ENCODE measurements around the gene SPIRE2.
"Not testable (repeated sequence)": the region's sequence is repeated elsewhere in the genome, so short reads cannot be mapped to it uniquely, and the experiment has no call there.

The SPIRE2 gene

GRCh38 chr16:89828199-89828869 is at the start of gene SPIRE2:
Gene SPIRE2 (plus strand): TSS chr16:89828475. CDS start chr16:89828551, 76 bp downstream.
- DNase-seq, result peak; percentile 68

- no peak for DNase-seq
Observed at GRCh38 chr16:89779231-89779908, 48.9 kb upstream of the SPIRE2 start.

GRCh38 chr16:89779909-89780305 is 48.4 kb upstream of the SPIRE2 start:
- DNase-seq, result no peak

DNA sequence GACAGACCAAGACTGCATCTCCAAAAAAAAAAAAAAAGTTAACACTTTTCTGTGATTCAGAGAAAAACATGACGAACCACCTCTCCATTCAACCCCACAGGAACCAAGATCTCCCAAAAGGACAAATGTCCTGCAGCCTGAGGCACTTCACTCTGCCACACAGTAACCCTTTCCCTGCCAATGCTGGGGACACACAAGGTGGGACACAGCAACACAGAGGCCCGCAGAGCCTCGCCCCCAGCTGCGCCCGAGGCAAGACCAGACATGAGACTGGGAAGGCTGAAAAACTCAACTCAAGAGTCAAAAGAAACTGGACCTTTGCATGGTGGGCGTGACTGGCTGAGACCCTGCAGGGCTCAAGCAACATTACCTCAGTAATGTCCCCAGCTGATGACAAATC is 45.8 kb upstream of the SPIRE2 start:
- DNase-seq, result no peak

DNA sequence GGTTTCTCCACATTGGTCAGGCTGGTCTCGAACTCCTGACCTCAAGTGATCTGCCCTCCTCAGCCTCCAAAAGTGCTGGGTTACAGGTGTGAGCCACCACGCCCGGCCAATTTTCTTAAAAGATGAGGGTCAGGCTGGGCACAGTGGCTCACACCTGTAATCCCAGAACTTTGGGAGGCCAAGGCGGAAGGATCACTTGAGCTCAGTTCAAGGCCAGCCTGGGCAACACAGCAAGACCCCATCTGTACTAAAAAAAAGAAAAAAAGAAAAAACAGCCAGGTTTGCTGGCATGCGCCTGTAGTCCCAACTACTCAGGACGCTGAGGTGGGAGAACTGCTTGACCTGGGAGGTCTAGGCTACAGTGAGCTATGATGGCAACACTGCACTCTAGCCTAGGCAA is 44.3 kb upstream of the SPIRE2 start:
- DNase-seq, result not testable (repeated sequence)

DNA sequence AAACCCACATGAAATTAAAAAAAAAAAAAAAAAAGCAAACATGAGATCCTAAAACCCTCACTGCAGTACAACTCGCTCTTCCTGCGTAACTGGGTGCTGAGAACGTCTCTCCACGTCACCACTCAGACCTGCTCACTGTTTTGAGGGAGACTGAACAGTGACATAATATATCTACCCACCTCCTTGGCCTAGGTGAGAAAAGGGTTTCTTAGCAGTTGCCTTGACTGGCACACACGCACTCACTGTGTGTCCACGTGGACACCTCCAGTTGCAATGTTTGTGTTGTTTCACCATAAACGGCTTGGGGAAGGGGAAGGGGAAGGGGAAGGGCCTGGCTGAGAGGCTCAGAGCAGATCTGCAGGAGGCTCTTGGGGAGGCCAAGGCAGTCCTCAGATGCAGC is 43.9 kb upstream of the SPIRE2 start:
- DNase-seq, result no peak

DNA sequence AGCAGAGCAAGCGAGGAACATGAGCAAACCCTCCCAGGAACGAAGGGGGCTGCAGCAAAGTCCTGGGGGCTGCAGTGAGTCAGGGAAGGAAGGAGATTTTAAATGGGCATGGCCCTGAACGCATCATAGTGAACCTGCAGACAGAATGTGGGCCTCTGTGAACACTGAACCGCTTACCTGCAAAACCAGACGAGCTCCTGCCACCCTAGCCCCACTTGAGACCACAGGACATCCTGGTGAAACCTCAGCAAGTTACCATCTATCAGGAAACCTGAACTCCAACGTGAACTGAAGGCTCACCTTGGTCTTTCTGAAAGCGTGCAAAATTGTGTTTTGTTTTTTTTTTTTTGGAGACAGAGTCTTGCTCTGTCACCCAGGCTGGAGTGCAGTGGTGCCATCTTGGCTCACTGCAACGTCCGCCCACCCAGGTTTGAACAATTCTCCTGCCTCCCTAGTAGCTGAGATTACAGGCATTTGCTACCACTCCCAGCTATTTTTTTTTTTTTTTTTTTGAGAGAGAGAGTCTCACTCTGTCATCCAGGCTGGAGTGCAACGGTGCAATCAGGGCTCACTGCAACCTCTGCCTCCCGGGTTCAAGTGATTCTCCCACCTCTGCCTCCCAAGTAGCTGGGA is 42.6 kb upstream of the SPIRE2 start:
- no peak for DNase-seq

GRCh38 chr16:89786474-89787364 is 41.6 kb upstream of the SPIRE2 start:
- DNase-seq, result no peak

- no peak for DNase-seq
Observed at GRCh38 chr16:89787365-89787805, 40.9 kb upstream of the SPIRE2 start.

GRCh38 chr16:89791278-89791995 is 36.8 kb upstream of the SPIRE2 start:
- DNase-seq, result no peak

DNA sequence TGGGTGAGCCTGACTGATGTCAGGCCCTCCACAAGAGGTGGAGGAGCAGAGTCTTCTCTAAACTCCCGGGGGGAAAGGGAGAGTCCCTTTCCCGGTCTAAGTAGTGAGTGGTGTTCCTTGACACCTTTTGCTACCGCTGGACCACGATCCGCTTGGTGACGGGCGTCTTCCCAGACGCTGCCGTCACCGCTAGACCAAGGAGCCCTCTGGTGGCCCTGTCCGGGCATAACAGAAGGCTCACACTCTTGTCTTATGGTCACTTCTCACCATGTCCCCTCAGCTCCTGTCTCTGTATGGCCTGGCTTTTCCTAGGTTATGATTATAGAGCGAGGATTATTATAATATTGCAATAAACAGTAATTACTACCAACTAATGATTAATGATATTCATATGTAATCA is 35.2 kb upstream of the SPIRE2 start:
- peak; percentile 16 for DNase-seq

GRCh38 chr16:89793955-89794354 is 34.3 kb upstream of the SPIRE2 start:
- DNase-seq, result no peak

DNA sequence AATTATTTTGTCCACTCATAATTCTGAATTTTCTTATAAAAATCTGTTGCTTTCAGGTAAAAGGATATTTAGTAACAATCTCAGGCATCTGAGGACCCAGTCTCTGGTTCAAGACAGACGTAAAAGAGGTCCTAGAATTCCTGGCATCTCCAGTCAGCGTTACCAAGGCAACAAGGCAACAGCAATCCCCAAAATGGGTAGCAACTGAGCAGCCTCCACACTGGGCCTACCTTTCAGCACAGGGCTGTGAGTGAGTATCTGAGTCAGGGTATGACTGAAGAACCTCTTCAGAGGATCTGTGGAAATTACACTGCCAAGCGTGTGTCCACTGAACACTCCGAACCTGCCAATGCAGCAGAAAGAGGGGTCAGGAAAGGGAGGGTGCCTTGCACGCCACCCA is 32.6 kb upstream of the SPIRE2 start:
- no peak for DNase-seq

- no peak for DNase-seq
Observed at GRCh38 chr16:89796104-89796503, 32.2 kb upstream of the SPIRE2 start.

- no peak for DNase-seq
Observed at GRCh38 chr16:89798126-89798525, 30.1 kb upstream of the SPIRE2 start.

GRCh38 chr16:89798832-89799370 is 29.4 kb upstream of the SPIRE2 start:
- DNase-seq, result no peak

- no peak for DNase-seq
Observed at GRCh38 chr16:89801800-89802199, 26.5 kb upstream of the SPIRE2 start.

DNA sequence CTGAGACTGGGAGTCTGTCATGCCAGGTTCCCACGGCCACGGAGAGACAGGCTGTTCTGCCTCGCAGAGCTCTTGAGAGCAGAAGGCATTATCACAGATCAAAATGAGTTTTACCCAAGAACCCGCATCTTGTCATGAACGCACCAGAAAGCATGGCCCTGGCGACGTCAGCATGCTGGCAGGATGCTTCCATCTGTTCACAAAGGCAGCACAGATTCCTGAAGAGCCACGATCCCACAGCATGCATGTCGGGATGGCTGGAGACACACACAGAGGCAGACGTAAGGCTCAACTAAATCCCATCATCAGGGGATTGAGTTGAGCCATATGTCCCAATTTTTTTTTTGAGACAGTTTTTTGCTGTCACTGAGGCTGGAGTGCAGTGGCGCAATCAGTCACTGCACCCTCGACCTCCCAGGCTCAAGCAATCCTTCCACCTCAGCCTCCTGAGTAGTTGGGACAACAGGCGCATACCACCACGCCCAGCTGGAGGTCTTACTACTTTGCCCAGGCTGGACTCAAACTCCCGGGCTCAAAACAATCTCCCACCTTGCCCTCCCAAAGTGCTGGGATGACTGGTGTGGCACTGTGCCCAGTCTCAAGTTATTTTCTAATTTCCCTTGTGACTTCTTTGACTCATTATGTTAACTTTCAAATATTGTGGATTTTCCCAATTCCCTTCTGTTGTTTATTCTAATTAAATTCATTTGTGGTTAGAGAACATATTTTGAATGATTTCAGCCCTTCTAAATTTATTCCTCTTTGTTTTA is 23.0 kb upstream of the SPIRE2 start:
- peak; percentile 75 for DNase-seq

- DNase-seq, result not testable (repeated sequence)
Observed at GRCh38 chr16:89806589-89807193, 21.6 kb upstream of the SPIRE2 start.

GRCh38 chr16:89808475-89808874 is 19.8 kb upstream of the SPIRE2 start:
- DNase-seq, result no peak

DNA sequence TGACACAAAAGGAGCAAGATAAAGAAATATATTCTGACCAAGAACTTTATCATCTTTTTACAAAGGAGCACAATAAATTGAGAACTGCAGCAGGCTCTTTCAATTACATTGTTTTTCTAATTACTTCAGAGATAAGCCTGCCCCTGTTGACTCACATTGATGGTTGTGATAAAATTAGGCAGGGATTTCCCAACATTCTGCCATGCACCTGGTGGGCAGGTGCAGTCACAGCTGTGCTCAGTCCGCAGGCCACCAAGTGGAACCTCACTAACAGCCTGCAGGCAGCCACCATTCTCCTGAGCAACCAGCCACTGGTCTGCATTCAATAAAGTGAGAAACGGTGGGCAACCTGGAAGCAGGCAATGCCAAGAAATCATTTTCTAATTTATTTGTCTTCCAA is 17.0 kb upstream of the SPIRE2 start:
- no peak for DNase-seq
